ENCODE results near the gene IDH3G.

DNA sequence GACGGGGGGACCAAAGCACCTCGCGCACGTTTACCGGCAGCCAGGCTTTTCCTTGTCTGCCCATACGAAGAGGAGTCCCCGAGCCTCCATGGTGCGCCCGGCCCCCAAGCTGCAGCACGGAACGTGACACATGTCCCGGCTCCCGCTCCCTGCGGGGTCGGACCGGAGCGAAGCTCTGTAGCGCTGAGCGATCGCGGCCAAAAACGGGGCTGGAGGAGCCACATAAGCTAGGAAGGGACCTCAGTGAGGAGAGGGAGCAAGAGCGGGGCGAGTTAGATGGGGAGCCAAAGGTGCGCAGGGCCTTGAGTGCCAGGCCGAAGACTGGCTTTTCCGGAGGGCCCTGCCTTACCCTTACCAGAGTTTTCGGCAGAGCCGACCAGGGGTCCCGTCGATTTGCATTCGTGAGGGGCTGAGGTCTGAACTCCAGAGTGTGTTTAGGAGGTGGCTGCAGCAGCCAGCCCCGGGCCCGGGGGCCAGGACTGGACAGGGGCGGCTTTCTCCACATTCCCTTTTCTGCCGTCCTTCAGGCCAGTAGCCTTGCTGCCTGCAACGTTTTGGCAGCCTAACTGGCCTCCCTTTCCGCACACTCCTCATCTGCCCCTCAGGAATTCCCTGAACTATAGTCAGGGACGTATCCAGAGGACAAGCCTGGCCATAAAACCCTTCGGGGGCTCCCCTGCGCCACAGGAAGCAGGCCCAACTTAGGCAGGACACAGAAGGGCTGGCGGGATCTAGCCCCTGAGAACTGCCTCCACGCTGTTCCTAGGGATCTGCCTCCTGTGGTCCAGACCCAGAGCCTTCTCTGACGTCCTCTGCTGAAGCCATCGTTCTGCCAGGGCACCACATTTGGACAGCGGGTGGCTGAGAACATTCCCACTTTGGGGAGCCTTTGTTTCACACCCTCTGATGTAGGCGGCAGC is 982 bp upstream of the IDH3G start:
- TF ChIP-seq, protein P1, sequence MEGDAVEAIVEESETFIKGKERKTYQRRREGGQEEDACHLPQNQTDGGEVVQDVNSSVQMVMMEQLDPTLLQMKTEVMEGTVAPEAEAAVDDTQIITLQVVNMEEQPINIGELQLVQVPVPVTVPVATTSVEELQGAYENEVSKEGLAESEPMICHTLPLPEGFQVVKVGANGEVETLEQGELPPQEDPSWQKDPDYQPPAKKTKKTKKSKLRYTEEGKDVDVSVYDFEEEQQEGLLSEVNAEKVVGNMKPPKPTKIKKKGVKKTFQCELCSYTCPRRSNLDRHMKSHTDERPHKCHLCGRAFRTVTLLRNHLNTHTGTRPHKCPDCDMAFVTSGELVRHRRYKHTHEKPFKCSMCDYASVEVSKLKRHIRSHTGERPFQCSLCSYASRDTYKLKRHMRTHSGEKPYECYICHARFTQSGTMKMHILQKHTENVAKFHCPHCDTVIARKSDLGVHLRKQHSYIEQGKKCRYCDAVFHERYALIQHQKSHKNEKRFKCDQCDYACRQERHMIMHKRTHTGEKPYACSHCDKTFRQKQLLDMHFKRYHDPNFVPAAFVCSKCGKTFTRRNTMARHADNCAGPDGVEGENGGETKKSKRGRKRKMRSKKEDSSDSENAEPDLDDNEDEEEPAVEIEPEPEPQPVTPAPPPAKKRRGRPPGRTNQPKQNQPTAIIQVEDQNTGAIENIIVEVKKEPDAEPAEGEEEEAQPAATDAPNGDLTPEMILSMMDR (IDR thresholded peaks at IDR 0.05; ENCODE audit: low read length): no peak
- no peak for TF ChIP-seq EZH2 (IDR thresholded peaks at IDR 0.05; ENCODE audit: borderline replicate concordance, low read length)

Measured in OCI-LY1 (cell line).